Right lobe of liver (tissue), 4 donors: Measurements from ENCODE around the gene MCTP1.

Source experiments
- POLR2A ChIP-seq: fragments of 450-650 bp; IDR thresholded peaks from one replicate; pipeline ENCODE4 v1.6.1; 2017; ENCODE audit warnings: antibody characterized with exemption, mild to moderate bottlenecking
- TF ChIP-seq, protein P1 (sequence below), 4 donors: fragments of 200-600 bp in 3 of 4; fragments of 450-650 bp in 1 of 4; IDR thresholded peaks; one replicate each; pipeline versions ENCODE4 v1.5.1 to v1.8.0; 2016 to 2022; ENCODE audit warnings: antibody characterized with exemption in 4 of 4, mild to moderate bottlenecking in 2 of 4
- donor health status: DM: no; HTN: no; CAD: no.
- donor health status: DM: no; HTN: no; CAD: no.
- donor health status: DM: no; HTN: yes; CAD: no.

DNA sequence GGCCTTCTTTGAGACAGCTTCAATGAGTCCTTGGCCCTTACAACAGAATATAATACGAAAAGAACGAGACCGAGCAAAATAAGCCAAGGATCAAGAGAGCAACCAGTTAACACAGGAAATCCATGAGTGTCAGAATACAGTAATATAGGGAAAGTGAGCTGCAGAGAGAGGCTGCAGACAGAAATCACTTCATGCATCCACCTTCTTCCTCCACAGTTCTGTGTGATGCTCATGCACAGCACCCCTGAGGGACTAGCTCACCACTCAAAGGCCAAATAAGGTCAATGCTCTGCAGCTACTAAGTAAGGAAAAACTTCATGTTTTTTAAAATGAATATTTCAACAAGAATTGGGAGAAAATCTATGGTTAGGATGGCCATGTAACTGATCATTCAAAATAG lies 257.1 kb downstream of the MCTP1 start:
- TF ChIP-seq POLR2A, result no peak
- TF ChIP-seq, protein P1, sequence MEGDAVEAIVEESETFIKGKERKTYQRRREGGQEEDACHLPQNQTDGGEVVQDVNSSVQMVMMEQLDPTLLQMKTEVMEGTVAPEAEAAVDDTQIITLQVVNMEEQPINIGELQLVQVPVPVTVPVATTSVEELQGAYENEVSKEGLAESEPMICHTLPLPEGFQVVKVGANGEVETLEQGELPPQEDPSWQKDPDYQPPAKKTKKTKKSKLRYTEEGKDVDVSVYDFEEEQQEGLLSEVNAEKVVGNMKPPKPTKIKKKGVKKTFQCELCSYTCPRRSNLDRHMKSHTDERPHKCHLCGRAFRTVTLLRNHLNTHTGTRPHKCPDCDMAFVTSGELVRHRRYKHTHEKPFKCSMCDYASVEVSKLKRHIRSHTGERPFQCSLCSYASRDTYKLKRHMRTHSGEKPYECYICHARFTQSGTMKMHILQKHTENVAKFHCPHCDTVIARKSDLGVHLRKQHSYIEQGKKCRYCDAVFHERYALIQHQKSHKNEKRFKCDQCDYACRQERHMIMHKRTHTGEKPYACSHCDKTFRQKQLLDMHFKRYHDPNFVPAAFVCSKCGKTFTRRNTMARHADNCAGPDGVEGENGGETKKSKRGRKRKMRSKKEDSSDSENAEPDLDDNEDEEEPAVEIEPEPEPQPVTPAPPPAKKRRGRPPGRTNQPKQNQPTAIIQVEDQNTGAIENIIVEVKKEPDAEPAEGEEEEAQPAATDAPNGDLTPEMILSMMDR (IDR thresholded peaks at IDR 0.05), result no peak
